Kidney (tissue), 14 donors: ENCODE measurements around the gene OSBPL2. TPM values are rescaled to one million over a fixed set of nuclear protein-coding genes. Genes with fewer than 3 reads are reported as not detected.
A peak's percentile ranks its signal among the peaks of the same experiment; 100 is the strongest.

Experiments
- DNase-seq, 5 donors: peaks; one replicate each; pipeline ENCODE4 v3.0.0-alpha.2; 2013 to 2020
- FAIRE-seq: peaks from 2 replicates; lab custom pipeline; 2012; peaks lifted over from hg19 to GRCh38; lab: Jason Lieb, UNC
- H3K27ac ChIP-seq, 2 donors: one replicate each; pipeline ENCODE4 v1.7.0; 2013; ENCODE audit warnings: low read depth in 2 of 2, low read length in 2 of 2, inconsistent platforms in 1 of 2
- H3K27me3 ChIP-seq: one replicate; pipeline ENCODE4 v1.7.1; 2013; ENCODE audit warnings: low read length, inconsistent platforms; ENCODE audit not compliant: control insufficient read depth, insufficient read depth
- H3K36me3 ChIP-seq, 3 donors: one replicate each; pipeline versions ENCODE4 v1.7.0 to v1.7.1; 2013; ENCODE audit warnings: low read length in 3 of 3, control low read depth in 1 of 3, inconsistent platforms in 1 of 3; ENCODE audit not compliant: insufficient read depth in 3 of 3, control insufficient read depth in 2 of 3
- H3K4me1 ChIP-seq, 3 donors: one replicate each; pipeline versions ENCODE4 v1.7.0 to v1.7.1; 2013; ENCODE audit warnings: low read length in 3 of 3, inconsistent platforms in 1 of 3, low read depth in 1 of 3; ENCODE audit not compliant: control insufficient read depth in 2 of 3, insufficient read depth in 2 of 3
- H3K4me3 ChIP-seq, 3 donors: one replicate each; pipeline versions ENCODE4 v1.7.0 to v1.8.1; 2013; ENCODE audit warnings: low read length in 3 of 3, control low read depth in 1 of 3, inconsistent platforms in 1 of 3
- H3K9ac ChIP-seq, 3 donors: one replicate each; pipeline versions ENCODE4 v1.7.0 to v1.7.1; 2013; ENCODE audit warnings: low read length in 3 of 3, control low read depth in 1 of 3, inconsistent platforms in 1 of 3
- H3K9me3 ChIP-seq, 3 donors: one replicate each; pipeline versions ENCODE4 v1.7.0 to v1.7.1; 2013; ENCODE audit warnings: low read length in 3 of 3, control low read depth in 1 of 3, inconsistent platforms in 1 of 3; ENCODE audit not compliant: control insufficient read depth in 2 of 3, insufficient read depth in 1 of 3
- intact Hi-C: fragments of 100-400 bp; cut with DNase I; formaldehyde crosslinking; loops from one replicate; pipeline ENCODE4 v1.11.1; 2022
- polyA plus RNA-seq: library from polyadenylated mRNA; stranded (reverse); fragments of 350-450 nt; fragmentation: Illumina TruSeq; extraction: RNeasy Lipid Tissue Mini Kit (QIAGEN cat#74804); gene quantifications from one replicate; pipeline ENCODE4 v1.2.3, GENCODE V29; 2014; ENCODE audit warnings: low read depth, low replicate concordance; ENCODE audit not compliant: insufficient read depth
- total RNA-seq: library from RNA; stranded (reverse); fragmentation: NEBNext Ultra II Directional; extraction: Animal tissue kit (Norgen Biotek cat#: 25700); gene quantifications from one replicate; pipeline ENCODE4 v1.2.1, GENCODE V29; 2021
- TF ChIP-seq, protein P1 (sequence below): IDR thresholded peaks from 3 replicates; pipeline ENCODE4 v1.5.1; 2012; ENCODE audit warnings: mild to moderate bottlenecking, moderate library complexity, borderline replicate concordance; ENCODE audit not compliant: insufficient read depth; ENCODE audit errors: extremely low read depth
- donor health status: control.
- donor health status: control.
- donor health status: control.
- donor health status: control.
- donor health status: control.
- donor health status: DM: yes; HTN: yes; CAD: no.
- donor health status: Normal renal cell carcinoma (clear cell type).

OSBPL2 gene
- total and polyA plus RNA-seq, 2 donors from 2014 or later: 20.4 to 57.1 TPM

- Histone ChIP-seq H3K27me3 (peaks cover 24% of the 10 kb centered on the region), H3K9me3 (no peaks in the 10 kb centered on the region), H3K27ac (no peak overlapping the region), H3K9ac (no peak overlapping the region), H3K4me3 (no peak overlapping the region), H3K36me3 (no peaks in the 10 kb centered on the region), H3K4me1 (peaks cover 0 to 9% (median 0%) of the 10 kb centered on the region in 3 donors)
- FAIRE-seq: no peak
- DNase-seq: no peak
- intact Hi-C loops: no loop called here
- TF ChIP-seq, protein P1, sequence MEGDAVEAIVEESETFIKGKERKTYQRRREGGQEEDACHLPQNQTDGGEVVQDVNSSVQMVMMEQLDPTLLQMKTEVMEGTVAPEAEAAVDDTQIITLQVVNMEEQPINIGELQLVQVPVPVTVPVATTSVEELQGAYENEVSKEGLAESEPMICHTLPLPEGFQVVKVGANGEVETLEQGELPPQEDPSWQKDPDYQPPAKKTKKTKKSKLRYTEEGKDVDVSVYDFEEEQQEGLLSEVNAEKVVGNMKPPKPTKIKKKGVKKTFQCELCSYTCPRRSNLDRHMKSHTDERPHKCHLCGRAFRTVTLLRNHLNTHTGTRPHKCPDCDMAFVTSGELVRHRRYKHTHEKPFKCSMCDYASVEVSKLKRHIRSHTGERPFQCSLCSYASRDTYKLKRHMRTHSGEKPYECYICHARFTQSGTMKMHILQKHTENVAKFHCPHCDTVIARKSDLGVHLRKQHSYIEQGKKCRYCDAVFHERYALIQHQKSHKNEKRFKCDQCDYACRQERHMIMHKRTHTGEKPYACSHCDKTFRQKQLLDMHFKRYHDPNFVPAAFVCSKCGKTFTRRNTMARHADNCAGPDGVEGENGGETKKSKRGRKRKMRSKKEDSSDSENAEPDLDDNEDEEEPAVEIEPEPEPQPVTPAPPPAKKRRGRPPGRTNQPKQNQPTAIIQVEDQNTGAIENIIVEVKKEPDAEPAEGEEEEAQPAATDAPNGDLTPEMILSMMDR: no peak
Observed at GRCh38 chr20:62217913-62218773, 20.2 kb upstream of the OSBPL2 start.

GRCh38 chr20:62219101-62219991 lies 19.0 kb upstream of the OSBPL2 start:
- peaks cover 24% of the 10 kb centered on the region for H3K27me3 ChIP-seq
- no peaks in the 10 kb centered on the region for H3K36me3 ChIP-seq
- no peaks in the 10 kb centered on the region for H3K9me3 ChIP-seq
- intact Hi-C loops: no loop called here
- TF ChIP-seq, protein P1: no peak
- FAIRE-seq (no peak), DNase-seq (no peak)
- no peak overlapping the region for H3K9ac ChIP-seq
- H3K4me3 ChIP-seq: no peak overlapping the region
- H3K4me1 ChIP-seq: peaks cover 0 to 9% (median 0%) of the 10 kb centered on the region in 3 donors
- no peak overlapping the region for H3K27ac ChIP-seq

- Histone ChIP-seq H3K27ac (no peak within 1 kb of the TSS), H3K36me3 (no peaks in the 10 kb centered on the region), H3K27me3 (peaks cover 23% of the 10 kb centered on the region), H3K9me3 (no peaks in the 10 kb centered on the region), H3K4me1 (peaks cover 0 to 9% (median 0%) of the 10 kb centered on the region in 3 donors), H3K4me3 (no peak within 1 kb of the TSS), H3K9ac (no peak within 1 kb of the TSS)
- FAIRE-seq: no peak
- intact Hi-C loops: no loop called here
- TF ChIP-seq, protein P1: no peak
- DNase-seq: peak in 4 of 5 donors; percentile 61 to 88 (median 85)
Observed at GRCh38 chr20:62219992-62220665, 18.2 kb upstream of the OSBPL2 start, which contains the start of gene HRH3. HRH3 (minus strand) TSS chr20:62220278; CDS start chr20:62219970, 308 bp downstream.
